ENCODE measurements around the gene FHAD1.
A peak's percentile ranks its signal among the peaks of the same experiment; 100 is the strongest.

FHAD1 gene

DNA sequence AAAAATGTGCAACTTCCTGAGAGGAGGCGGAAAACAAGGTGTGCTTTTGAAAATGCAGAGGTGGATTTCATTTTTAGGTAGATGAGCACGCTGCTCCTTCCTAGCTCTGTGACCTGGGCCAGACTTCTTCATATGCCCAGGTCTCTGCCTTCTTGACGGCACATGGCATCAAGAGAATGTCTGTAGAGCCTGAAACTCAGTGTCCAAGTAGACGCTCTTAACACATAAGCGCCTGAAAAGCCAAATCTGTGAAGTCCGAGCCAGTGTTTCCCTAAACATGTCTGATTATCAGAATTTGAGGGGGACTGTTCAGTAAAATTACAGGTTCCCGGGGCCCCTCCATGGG, 25.7 kb downstream of the FHAD1 start:
- TF ChIP-seq EZH2phosphoT487 (IDR thresholded peaks at IDR 0.05; ENCODE audit: low read depth): no peak
- TF ChIP-seq, protein P1, sequence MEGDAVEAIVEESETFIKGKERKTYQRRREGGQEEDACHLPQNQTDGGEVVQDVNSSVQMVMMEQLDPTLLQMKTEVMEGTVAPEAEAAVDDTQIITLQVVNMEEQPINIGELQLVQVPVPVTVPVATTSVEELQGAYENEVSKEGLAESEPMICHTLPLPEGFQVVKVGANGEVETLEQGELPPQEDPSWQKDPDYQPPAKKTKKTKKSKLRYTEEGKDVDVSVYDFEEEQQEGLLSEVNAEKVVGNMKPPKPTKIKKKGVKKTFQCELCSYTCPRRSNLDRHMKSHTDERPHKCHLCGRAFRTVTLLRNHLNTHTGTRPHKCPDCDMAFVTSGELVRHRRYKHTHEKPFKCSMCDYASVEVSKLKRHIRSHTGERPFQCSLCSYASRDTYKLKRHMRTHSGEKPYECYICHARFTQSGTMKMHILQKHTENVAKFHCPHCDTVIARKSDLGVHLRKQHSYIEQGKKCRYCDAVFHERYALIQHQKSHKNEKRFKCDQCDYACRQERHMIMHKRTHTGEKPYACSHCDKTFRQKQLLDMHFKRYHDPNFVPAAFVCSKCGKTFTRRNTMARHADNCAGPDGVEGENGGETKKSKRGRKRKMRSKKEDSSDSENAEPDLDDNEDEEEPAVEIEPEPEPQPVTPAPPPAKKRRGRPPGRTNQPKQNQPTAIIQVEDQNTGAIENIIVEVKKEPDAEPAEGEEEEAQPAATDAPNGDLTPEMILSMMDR (IDR thresholded peaks at IDR 0.05; ENCODE audit: low read depth, low read length): no peak
- Histone ChIP-seq H3K36me3 (replicated peaks; ENCODE audit: low read depth, low read length) (no peaks in the 10 kb centered on the region), H2AFZ (ENCODE audit: low read depth, low read length) (no peak overlapping the region), H3K9ac (ENCODE audit: low read length) (no peak overlapping the region), H3K27me3 (ENCODE audit: low read depth, low read length) (peaks cover 21% of the 10 kb centered on the region), H4K20me1 (ENCODE audit: insufficient read depth, low read length) (no peaks in the 10 kb centered on the region), H3K4me3 (ENCODE audit: low read length) (no peak overlapping the region), H3K79me2 (ENCODE audit: low read length) (no peaks in the 10 kb centered on the region), H3K4me1 (ENCODE audit: low read length) (no peaks in the 10 kb centered on the region), H3K9me3 (ENCODE audit: insufficient read depth, low read length) (no peaks in the 10 kb centered on the region), H3K4me2 (ENCODE audit: low read length) (peak overlapping the region; percentile 29), H3K27ac (ENCODE audit: low read length) (no peak overlapping the region)

DNA sequence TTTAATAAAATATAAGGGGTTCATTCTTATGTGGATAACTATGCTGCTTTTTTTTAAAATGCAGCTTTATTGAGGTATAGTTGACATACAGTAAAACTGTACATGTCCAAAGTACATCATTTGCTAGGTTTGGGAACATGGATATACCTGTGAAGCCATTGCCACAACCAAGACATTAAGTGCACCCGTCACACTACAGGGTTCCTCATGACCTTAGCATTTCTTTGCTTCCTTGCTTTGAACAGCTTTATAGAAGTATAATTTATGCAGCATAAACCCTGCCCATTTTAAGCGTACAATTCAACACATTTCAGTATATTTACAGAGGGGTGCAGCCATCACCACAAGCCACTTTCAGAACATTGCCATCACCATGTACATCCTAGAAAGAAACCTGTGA, 26.3 kb downstream of the FHAD1 start:
- no peak overlapping the region for H2AFZ ChIP-seq (ENCODE audit: low read depth, low read length)
- H3K79me2 ChIP-seq (ENCODE audit: low read length): no peaks in the 10 kb centered on the region
- H3K9me3 ChIP-seq (ENCODE audit: insufficient read depth, low read length): no peaks in the 10 kb centered on the region
- no peaks in the 10 kb centered on the region for H3K4me1 ChIP-seq (ENCODE audit: low read length)
- no peak overlapping the region for H3K27ac ChIP-seq (ENCODE audit: low read length)
- no peaks in the 10 kb centered on the region for H3K36me3 ChIP-seq (replicated peaks; ENCODE audit: low read depth, low read length)
- H3K4me2 ChIP-seq (ENCODE audit: low read length): no peak overlapping the region
- no peak overlapping the region for H3K4me3 ChIP-seq (ENCODE audit: low read length)
- peaks cover 25% of the 10 kb centered on the region for H3K27me3 ChIP-seq (ENCODE audit: low read depth, low read length)
- no peak overlapping the region for H3K9ac ChIP-seq (ENCODE audit: low read length)
- H4K20me1 ChIP-seq (ENCODE audit: insufficient read depth, low read length): no peaks in the 10 kb centered on the region
- TF ChIP-seq, protein P1 (IDR thresholded peaks at IDR 0.05; ENCODE audit: low read depth, low read length): no peak
- TF ChIP-seq EZH2phosphoT487 (IDR thresholded peaks at IDR 0.05; ENCODE audit: low read depth): no peak

DNA sequence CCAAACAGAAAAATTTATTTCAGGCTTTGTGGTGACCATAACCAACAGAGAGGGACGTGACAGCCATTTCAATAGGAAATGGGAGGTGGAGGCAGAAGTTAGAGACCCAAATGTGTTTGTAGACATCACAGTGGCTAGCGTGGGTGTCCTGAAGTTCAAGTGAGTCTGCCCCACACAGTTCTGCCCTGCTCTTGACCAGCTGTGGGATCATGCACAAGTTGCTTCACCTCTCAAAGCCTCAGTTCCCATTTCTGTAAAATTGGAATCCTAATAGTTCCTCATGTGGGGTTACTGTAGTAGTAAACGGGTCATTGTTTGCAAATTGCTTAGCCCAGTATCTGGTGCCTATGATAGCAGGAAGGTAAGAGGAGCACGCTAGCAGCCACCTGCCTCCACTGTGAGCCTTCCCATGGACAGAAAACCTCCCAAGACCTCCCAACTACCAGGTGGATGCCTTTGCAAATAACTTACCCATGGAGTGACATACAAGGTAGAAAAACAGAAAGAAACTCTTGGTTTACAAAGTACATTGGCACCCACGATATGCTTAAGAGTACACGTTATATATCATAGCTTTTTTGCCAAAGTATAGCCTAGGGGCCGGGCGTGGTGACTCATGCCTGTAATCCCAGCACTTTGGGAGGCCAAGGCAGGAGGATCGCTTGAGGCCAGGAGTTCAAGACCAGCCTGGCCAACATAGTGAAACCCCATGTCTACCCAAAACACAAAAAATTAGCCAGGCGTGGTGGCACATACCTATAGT, 29.1 kb downstream of the FHAD1 start:
- TF ChIP-seq, protein P1 (IDR thresholded peaks at IDR 0.05; ENCODE audit: low read depth, low read length): no peak
- no peak for TF ChIP-seq EZH2phosphoT487 (IDR thresholded peaks at IDR 0.05; ENCODE audit: low read depth)
- no peaks in the 10 kb centered on the region for H4K20me1 ChIP-seq (ENCODE audit: insufficient read depth, low read length)
- H3K27me3 ChIP-seq (ENCODE audit: low read depth, low read length): peaks cover 31% of the 10 kb centered on the region
- no peak overlapping the region for H3K4me2 ChIP-seq (ENCODE audit: low read length)
- no peaks in the 10 kb centered on the region for H3K36me3 ChIP-seq (replicated peaks; ENCODE audit: low read depth, low read length)
- no peak overlapping the region for H3K9ac ChIP-seq (ENCODE audit: low read length)
- H3K9me3 ChIP-seq (ENCODE audit: insufficient read depth, low read length): no peaks in the 10 kb centered on the region
- H3K4me1 ChIP-seq (ENCODE audit: low read length): peaks cover under 1% of the 10 kb centered on the region; the same call in 1 of the 2 replicates
- H3K4me3 ChIP-seq (ENCODE audit: low read length): no peak overlapping the region
- H3K79me2 ChIP-seq (ENCODE audit: low read length): no peaks in the 10 kb centered on the region
- no peak overlapping the region for H3K27ac ChIP-seq (ENCODE audit: low read length)
- H2AFZ ChIP-seq (ENCODE audit: low read depth, low read length): no peak overlapping the region

DNA sequence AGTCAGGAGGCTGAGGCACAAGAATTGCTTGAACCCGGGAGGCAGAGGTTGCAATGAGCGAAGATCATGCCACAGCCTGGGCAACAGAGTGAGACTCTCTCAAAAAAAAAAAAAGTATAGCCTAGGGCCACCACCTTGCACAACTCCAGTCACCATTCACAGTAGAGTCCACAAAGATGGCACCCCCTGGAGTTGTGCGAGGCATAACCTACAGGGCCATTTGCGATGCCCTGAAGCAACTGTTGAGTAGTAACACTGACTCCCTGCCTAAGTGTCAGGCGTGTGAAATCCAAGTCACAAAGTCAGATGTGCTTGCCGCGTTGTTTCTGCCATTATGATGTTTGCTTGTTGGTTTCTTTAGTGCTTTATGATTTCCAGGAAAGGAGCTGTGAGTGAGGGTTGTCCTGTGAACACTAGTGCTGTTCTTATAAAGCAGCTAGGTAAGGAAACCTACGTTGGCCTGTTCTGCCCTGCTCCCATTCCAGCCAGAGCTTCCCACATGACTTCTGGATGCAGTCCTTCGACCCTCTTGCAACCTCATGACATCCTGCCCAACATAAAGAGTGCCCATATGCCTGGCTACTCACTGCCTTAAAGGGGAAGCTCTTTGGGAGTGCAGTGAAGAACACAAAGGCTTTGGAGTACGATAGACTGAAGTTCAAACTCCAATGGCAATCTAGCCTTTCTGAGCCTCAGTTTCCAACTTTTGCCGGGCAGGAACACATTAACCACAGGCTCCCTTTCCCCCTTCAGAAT, 29.8 kb downstream of the FHAD1 start:
- H3K4me3 ChIP-seq (ENCODE audit: low read length): no peak overlapping the region
- H3K79me2 ChIP-seq (ENCODE audit: low read length): no peaks in the 10 kb centered on the region
- no peaks in the 10 kb centered on the region for H3K9me3 ChIP-seq (ENCODE audit: insufficient read depth, low read length)
- no peak overlapping the region for H2AFZ ChIP-seq (ENCODE audit: low read depth, low read length)
- no peak for TF ChIP-seq EZH2phosphoT487 (IDR thresholded peaks at IDR 0.05; ENCODE audit: low read depth)
- TF ChIP-seq, protein P1 (IDR thresholded peaks at IDR 0.05; ENCODE audit: low read depth, low read length): no peak
- H4K20me1 ChIP-seq (ENCODE audit: insufficient read depth, low read length): no peaks in the 10 kb centered on the region
- no peak overlapping the region for H3K4me2 ChIP-seq (ENCODE audit: low read length)
- no peak overlapping the region for H3K27ac ChIP-seq (ENCODE audit: low read length)
- no peaks in the 10 kb centered on the region for H3K36me3 ChIP-seq (replicated peaks; ENCODE audit: low read depth, low read length)
- H3K27me3 ChIP-seq (ENCODE audit: low read depth, low read length): peaks cover 34% of the 10 kb centered on the region
- no peak overlapping the region for H3K9ac ChIP-seq (ENCODE audit: low read length)
- H3K4me1 ChIP-seq (ENCODE audit: low read length): peaks cover 3% of the 10 kb centered on the region; the same call in 1 of the 2 replicates
